Fibroblast of mammary gland (primary cell): ENCODE data around the gene HP.

ENCODE experiments used
- DNase-seq: peaks from one replicate; pipeline ENCODE4 v3.0.0-alpha.2; 2010; ENCODE audit warnings: low read depth
- H3K4me3 ChIP-seq: 2 replicates; pipeline ENCODE4 v1.5.1; 2011; ENCODE audit warnings: low read depth, mild to moderate bottlenecking, low read length, moderate library complexity; ENCODE audit not compliant: control insufficient read depth
- TF ChIP-seq, protein P1 (sequence below): conservative IDR thresholded peaks from 2 replicates; pipeline ENCODE4 v1.5.1; 2011; ENCODE audit warnings: low read depth, low read length, inconsistent platforms; ENCODE audit not compliant: control insufficient read depth, insufficient read depth

HP gene

DNA sequence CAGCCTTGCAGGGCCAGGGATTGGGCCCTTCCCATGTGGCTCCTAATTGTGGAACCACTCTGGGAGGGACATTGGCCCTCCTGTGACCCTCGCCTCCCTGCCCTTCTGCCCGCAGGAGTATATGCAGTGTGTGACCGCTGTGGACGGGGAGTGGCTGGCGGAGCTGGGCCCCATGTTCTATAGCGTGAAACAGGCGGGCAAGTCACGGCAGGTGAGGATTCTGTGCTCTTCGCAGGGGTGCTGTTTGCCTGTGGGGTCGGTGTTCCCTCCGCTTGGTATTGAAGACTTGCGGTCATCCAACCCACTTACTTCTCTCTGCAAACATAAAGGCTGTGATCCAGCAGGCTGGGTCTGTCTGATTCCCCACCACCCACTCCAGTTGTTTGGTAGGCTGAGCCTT lies 55.0 kb downstream of the HP start:
- DNase-seq: no peak
- TF ChIP-seq, protein P1, sequence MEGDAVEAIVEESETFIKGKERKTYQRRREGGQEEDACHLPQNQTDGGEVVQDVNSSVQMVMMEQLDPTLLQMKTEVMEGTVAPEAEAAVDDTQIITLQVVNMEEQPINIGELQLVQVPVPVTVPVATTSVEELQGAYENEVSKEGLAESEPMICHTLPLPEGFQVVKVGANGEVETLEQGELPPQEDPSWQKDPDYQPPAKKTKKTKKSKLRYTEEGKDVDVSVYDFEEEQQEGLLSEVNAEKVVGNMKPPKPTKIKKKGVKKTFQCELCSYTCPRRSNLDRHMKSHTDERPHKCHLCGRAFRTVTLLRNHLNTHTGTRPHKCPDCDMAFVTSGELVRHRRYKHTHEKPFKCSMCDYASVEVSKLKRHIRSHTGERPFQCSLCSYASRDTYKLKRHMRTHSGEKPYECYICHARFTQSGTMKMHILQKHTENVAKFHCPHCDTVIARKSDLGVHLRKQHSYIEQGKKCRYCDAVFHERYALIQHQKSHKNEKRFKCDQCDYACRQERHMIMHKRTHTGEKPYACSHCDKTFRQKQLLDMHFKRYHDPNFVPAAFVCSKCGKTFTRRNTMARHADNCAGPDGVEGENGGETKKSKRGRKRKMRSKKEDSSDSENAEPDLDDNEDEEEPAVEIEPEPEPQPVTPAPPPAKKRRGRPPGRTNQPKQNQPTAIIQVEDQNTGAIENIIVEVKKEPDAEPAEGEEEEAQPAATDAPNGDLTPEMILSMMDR: no peak
- no peak overlapping the region for H3K4me3 ChIP-seq

DNA sequence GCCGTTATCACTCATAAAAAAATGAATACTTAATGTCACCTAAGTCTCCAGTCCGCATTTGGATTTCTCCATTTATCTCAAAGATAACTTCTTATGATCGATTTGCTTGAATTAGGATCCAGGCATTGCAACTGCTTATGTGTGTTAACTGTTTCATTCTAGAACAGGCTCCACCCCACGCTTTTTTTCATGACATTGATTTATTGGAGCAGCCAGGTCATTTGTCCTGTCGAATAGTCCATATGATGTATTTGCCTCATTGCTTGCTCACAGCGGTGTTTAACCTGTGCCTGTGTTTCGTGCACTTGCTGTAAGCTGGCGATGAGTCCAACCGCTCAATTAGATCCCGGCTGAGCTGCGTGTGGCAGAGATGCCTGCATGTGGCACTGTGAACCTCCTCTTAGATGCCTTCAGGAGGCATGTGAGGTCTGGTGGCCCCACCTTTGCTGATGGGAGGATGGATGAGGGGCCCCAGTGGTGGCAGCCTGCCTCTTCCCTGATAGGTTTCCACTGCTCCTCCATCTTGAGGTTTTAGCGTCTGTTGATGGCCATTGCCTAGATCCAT lies 55.7 kb downstream of the HP start:
- no peak for DNase-seq
- TF ChIP-seq, protein P1: no peak
- H3K4me3 ChIP-seq: no peak overlapping the region
